Stomach (tissue), 4 donors: ENCODE measurements around the gene CDC42BPG.

Experiments
- EP300 ChIP-seq: sonication (generic); formaldehyde crosslinking; IDR thresholded peaks from one replicate; pipeline ENCODE4 v1.6.1; 2017; ENCODE audit warnings: antibody characterized with exemption
- POLR2A ChIP-seq, 4 donors: fragments of 450-650 bp; IDR thresholded peaks; one replicate each; pipeline ENCODE4 v1.6.1; 2016; ENCODE audit warnings: antibody characterized with exemption in 4 of 4, control low read depth in 2 of 4, mild to moderate bottlenecking in 1 of 4, moderate library complexity in 1 of 4
- POLR2AphosphoS5 ChIP-seq, 3 donors: sonication (generic); formaldehyde crosslinking; IDR thresholded peaks; one replicate each; pipeline ENCODE4 v1.6.1; 2016; ENCODE audit warnings: antibody characterized with exemption in 3 of 3
- TF ChIP-seq, protein P1 (sequence below), 7 experiments: fragments of 450-650 bp in 4 of 7; fragments of 200-600 bp in 3 of 7; sonication (generic) in 3 of 7; IDR thresholded peaks; one replicate each; pipeline ENCODE4 v1.5.1; 2016 to 2019; ENCODE audit warnings: antibody characterized with exemption in 7 of 7, control low read depth in 2 of 7, mild to moderate bottlenecking in 1 of 7

DNA sequence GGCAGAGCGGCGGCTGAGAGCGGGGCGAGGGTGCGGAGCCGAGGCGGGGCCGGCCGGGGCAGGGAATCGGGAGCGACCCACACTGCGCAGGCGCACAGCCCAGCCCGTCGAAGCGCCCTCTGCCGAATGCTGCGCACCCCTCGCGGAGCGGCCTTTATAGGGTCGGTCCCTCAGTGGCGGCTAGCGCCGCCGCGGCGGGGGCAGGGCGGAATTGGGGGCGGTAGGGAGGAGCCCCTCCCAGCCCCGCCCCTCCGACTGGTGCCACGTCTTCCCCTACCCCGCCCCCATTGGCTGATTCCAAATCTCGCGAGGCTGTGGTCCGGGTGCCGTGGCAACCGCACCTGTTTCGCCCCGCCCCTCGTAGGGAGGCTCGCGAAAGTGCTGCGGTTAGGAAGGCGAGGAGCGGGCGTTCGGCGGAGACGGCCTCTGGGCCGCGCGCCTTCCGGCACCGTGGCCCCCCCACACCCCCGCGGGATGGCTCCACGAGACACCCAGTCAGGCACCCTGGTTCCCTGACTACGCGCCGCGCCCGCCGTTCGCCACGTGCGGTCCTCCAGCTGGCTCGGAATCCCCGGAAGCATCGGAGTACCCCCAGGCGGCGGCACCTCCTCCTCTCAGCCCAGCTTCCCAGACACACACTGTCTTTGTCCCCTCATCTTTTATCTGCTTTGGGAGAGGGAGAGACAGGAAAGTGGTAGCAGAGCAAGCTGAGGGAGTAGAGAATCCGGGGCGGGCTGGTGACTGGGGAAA lies 34.2 kb upstream of the CDC42BPG start, which contains the start of gene EHD1:
- TF ChIP-seq, protein P1, sequence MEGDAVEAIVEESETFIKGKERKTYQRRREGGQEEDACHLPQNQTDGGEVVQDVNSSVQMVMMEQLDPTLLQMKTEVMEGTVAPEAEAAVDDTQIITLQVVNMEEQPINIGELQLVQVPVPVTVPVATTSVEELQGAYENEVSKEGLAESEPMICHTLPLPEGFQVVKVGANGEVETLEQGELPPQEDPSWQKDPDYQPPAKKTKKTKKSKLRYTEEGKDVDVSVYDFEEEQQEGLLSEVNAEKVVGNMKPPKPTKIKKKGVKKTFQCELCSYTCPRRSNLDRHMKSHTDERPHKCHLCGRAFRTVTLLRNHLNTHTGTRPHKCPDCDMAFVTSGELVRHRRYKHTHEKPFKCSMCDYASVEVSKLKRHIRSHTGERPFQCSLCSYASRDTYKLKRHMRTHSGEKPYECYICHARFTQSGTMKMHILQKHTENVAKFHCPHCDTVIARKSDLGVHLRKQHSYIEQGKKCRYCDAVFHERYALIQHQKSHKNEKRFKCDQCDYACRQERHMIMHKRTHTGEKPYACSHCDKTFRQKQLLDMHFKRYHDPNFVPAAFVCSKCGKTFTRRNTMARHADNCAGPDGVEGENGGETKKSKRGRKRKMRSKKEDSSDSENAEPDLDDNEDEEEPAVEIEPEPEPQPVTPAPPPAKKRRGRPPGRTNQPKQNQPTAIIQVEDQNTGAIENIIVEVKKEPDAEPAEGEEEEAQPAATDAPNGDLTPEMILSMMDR (IDR thresholded peaks at IDR 0.05): peak in 4 of 7 experiments; percentile 10 to 62 (median 18)
- peak in 2 of 4 donors; percentile 89 to 93 for TF ChIP-seq POLR2A (IDR thresholded peaks at IDR 0.05)
- no peak for TF ChIP-seq EP300
- peak; percentile 92 to 100 (median 99) for TF ChIP-seq POLR2AphosphoS5 (IDR thresholded peaks at IDR 0.05)
